NCI-H1930 (cell line): ENCODE results near the gene AMOTL2.

ENCODE experiments used
- DNase-seq, 2 experiments: peaks; one replicate each; lab custom pipeline; 2025; lab: John Stamatoyannopoulos, UW

AMOTL2 gene

GRCh38 chr3:134366221-134366927 lies 7.9 kb downstream of the AMOTL2 start:
- no peak for DNase-seq

GRCh38 chr3:134365766-134366065 lies 8.5 kb downstream of the AMOTL2 start:
- no peak for DNase-seq

- no peak for DNase-seq
Observed at GRCh38 chr3:134364936-134365765, 9.1 kb downstream of the AMOTL2 start.

- DNase-seq = no peak
Observed at GRCh38 chr3:134364061-134364935, 9.9 kb downstream of the AMOTL2 start.

- no peak for DNase-seq
Observed at GRCh38 chr3:134363381-134363755, 10.9 kb downstream of the AMOTL2 start.

GRCh38 chr3:134362670-134363380 lies 11.4 kb downstream of the AMOTL2 start:
- no peak for DNase-seq

- DNase-seq = no peak
Observed at GRCh38 chr3:134362221-134362620, 12.0 kb downstream of the AMOTL2 start.

GRCh38 chr3:134361162-134361835 lies 12.9 kb downstream of the AMOTL2 start:
- no peak for DNase-seq

GRCh38 chr3:134360046-134360445 lies 14.2 kb downstream of the AMOTL2 start:
- no peak for DNase-seq

GRCh38 chr3:134359121-134360010 lies 14.9 kb downstream of the AMOTL2 start:
- no peak for DNase-seq

- no peak for DNase-seq
Observed at GRCh38 chr3:134357914-134358811, 16.1 kb downstream of the AMOTL2 start.

GRCh38 chr3:134357261-134357913 lies 16.9 kb downstream of the AMOTL2 start:
- no peak for DNase-seq

GRCh38 chr3:134356411-134357040 lies 17.7 kb downstream of the AMOTL2 start:
- DNase-seq = no peak

- DNase-seq = no peak
Observed at GRCh38 chr3:134355416-134355815, 18.8 kb downstream of the AMOTL2 start.

GRCh38 chr3:134354612-134355251 lies 19.5 kb downstream of the AMOTL2 start:
- no peak for DNase-seq

- no peak for DNase-seq
Observed at GRCh38 chr3:134353831-134354611, 20.2 kb downstream of the AMOTL2 start.
